ENCODE data around the gene B9D1.
A peak's percentile ranks its signal among the peaks of the same experiment; 100 is the strongest.

Gene B9D1

DNA sequence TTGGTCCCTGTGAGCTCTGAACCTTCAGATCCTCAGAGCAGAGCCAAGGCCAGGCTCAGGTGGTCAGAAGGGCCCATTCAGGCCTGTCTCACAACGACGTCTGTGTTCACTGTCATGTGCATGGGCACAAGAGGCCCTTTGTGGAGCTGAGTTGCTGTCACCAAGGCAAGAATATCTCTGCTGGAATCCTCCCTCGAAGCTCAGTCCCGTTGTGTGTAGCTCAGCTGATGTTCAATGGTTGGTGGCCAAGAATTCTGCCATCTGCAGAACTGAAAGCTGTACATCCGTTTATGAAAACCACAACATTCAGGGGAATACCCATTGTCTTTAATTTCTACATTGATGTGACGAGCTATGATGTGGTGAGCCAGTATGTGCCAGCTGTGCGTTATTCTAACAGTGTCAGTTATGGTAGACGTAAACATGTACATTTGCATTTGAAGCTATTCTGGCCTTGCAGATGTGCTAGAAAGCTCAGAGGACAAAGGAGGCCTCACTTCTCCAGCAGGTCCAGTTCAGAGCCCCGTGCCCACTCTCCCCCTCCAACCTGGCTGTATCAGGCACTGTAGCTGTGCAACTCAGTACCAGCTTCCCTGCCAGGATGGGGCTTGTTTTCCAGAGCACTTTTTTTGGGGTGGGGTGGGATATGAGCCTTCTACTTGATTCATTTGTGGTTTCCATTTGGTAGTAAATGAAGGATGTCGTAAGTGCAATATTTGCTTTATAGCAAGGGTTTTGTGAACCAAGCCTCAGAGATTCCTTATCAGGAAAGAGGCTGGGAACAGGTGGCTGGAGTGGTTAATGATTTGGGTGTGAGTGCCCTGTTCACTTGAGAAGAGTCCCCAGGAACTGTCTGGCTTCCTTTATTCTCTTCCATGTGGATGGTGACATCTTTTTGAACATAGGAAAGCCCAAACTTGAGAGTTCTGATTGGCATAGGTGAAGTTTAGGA is 56.1 kb downstream of the B9D1 start:
- TF ChIP-seq, protein P1, sequence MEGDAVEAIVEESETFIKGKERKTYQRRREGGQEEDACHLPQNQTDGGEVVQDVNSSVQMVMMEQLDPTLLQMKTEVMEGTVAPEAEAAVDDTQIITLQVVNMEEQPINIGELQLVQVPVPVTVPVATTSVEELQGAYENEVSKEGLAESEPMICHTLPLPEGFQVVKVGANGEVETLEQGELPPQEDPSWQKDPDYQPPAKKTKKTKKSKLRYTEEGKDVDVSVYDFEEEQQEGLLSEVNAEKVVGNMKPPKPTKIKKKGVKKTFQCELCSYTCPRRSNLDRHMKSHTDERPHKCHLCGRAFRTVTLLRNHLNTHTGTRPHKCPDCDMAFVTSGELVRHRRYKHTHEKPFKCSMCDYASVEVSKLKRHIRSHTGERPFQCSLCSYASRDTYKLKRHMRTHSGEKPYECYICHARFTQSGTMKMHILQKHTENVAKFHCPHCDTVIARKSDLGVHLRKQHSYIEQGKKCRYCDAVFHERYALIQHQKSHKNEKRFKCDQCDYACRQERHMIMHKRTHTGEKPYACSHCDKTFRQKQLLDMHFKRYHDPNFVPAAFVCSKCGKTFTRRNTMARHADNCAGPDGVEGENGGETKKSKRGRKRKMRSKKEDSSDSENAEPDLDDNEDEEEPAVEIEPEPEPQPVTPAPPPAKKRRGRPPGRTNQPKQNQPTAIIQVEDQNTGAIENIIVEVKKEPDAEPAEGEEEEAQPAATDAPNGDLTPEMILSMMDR (IDR thresholded peaks at IDR 0.05; ENCODE audit: low read depth, low read length), result no peak
- H3K4me3 ChIP-seq (replicated peaks in 1 of 2; ENCODE audit: low read depth in 2 of 2, low read length in 2 of 2), result no peak overlapping the region
- peak in 1 of 2 donors; percentile 17 for DNase-seq (ENCODE audit: low read depth in 2 of 2)

DNA sequence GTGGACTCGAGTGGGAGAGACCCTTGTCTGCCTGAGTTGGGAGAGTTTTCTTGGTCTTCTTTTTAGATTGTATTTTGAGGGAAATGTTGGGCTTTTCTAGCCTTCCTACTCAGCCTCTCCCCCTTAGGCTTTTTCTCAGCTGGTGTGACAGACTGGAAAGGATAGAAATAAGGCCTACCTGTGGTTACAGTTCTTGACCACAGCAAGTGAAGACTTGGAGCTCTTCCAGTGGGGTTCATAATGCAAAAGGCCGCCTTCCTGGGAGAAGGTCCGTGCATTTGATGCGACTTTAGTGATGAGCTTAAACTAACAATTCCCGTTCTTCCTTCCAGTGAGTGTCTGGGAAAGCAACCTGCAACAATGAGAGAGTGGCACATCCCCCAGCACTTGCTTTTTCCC is 56.8 kb downstream of the B9D1 start:
- TF ChIP-seq, protein P1 (IDR thresholded peaks at IDR 0.05; ENCODE audit: low read depth, low read length), result no peak
- no peak for DNase-seq (ENCODE audit: low read depth in 2 of 2)
- no peak overlapping the region for H3K4me3 ChIP-seq (replicated peaks in 1 of 2; ENCODE audit: low read depth in 2 of 2, low read length in 2 of 2)

DNA sequence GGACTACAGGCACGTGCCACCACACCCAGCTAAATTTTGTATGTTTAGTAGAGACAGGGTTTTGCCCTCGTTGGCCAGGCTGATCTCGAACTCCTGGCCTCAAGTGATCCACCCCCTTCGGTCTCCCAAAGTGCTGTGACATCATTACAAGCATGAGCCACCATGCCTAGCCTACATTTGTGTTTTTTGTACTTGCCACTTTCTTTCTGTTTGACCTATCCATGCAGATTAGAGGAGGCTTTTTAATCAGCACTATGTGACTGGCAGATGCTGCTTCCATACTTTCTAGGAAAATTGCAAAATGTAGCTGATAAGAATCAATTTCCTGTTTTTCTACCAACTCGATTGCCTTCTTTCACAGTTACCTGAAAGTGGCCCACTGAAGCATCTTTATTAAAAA is 57.3 kb downstream of the B9D1 start:
- H3K4me3 ChIP-seq (replicated peaks in 1 of 2; ENCODE audit: low read depth in 2 of 2, low read length in 2 of 2), result no peak overlapping the region
- DNase-seq (ENCODE audit: low read depth in 2 of 2), result no peak
- TF ChIP-seq, protein P1 (IDR thresholded peaks at IDR 0.05; ENCODE audit: low read depth, low read length), result no peak

DNA sequence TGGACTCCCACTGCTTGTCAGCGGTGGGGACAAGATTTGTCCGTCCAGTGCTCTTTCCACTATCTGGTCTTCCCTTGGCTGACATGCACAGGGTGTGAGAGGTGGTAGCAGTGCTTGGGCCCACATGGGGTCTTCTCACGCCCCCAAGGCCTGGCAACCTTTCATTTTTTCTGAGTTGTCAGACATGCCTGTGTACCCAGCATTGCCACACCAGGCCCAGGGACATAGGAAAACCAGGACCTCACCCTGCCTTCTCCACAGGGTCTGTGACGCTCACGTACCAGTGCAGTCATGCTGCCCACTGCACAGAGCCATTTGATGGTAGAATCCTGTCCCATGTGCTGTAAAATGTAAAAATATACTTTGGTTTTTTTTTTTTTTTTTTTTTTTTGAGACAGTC is 57.8 kb downstream of the B9D1 start:
- no peak overlapping the region for H3K4me3 ChIP-seq (replicated peaks in 1 of 2; ENCODE audit: low read depth in 2 of 2, low read length in 2 of 2)
- no peak for DNase-seq (ENCODE audit: low read depth in 2 of 2)
- TF ChIP-seq, protein P1 (IDR thresholded peaks at IDR 0.05; ENCODE audit: low read depth, low read length), result no peak

DNA sequence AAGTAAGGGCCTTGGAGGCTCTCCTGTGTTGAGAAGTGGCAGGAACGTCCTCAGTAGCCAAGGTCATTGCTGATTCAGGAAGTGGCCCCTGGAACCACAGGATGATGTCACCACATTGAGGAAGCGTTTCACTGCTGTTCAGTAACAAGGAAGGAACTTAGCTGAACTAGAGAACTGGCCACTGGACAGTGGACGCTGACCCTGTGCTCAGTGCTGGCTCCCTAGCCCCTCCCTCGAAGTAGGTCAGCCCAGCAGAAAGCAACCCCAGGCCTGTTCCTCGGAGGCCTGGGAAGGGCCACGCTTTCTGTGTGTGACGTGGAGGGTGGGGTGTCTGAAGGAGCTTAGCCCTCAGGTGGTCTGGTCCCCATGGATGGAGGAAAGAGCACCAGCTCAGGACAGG is 58.3 kb downstream of the B9D1 start:
- TF ChIP-seq, protein P1 (IDR thresholded peaks at IDR 0.05; ENCODE audit: low read depth, low read length), result no peak
- no peak overlapping the region for H3K4me3 ChIP-seq (replicated peaks in 1 of 2; ENCODE audit: low read depth in 2 of 2, low read length in 2 of 2)
- peak; percentile 51 to 77 for DNase-seq (ENCODE audit: low read depth in 2 of 2)

DNA sequence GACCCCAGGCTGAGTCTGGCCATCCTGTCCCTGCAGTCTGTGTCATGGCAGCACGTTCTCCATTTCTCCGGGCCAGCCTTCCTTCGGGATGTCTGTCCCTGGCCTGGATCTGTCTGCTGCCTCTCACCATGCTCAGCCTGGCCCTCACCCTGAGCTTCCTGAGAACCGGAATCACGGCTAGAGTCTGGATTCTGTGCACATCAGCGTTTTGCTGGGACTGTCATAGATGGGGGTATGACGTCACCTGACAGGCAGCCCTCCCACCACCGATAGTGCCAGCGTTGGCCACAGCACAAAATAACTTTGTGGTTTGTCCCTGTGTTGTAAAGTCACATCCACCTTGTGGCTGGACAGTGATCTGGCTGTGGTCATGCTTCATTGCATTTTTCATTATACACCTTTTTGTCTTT is 59.2 kb downstream of the B9D1 start:
- DNase-seq (ENCODE audit: low read depth in 2 of 2), result no peak

More for the DNA sequence above, 59.2 kb downstream of the B9D1 start:
- TF ChIP-seq, protein P1 (IDR thresholded peaks at IDR 0.05; ENCODE audit: low read depth, low read length), result no peak
- no peak overlapping the region for H3K4me3 ChIP-seq (replicated peaks in 1 of 2; ENCODE audit: low read depth in 2 of 2, low read length in 2 of 2)

Measured in cardiac fibroblast (primary cell).